Heart right ventricle (tissue), 16 donors: ENCODE measurements around the gene SP110. TPM values are rescaled to one million over a fixed set of nuclear protein-coding genes. Genes with fewer than 3 reads are reported as not detected.

ENCODE experiments used
- ATAC-seq, 8 donors: fragments of 200-7000 bp; cut with Tn5 transposase; one replicate each; pipeline ENCODE4 v1.9.1; 2020; ENCODE audit warnings: mild to moderate bottlenecking in 8 of 8, moderate library complexity in 8 of 8, moderate number of reproducible peaks in 1 of 8
- DNase-seq, 2 donors: peaks; one replicate each; pipeline ENCODE4 v3.0.0-alpha.2; 2020
- H3K27ac ChIP-seq, 10 donors: fragments of 200-600 bp; sonication (generic) in 2 of 10; one replicate each; pipeline versions ENCODE4 v1.5.0 to v1.8.0; 2020 to 2022; ENCODE audit warnings: mild to moderate bottlenecking in 3 of 10
- H3K27me3 ChIP-seq, 7 donors: fragments of 200-600 bp; one replicate each; pipeline ENCODE4 v1.8.0; 2021 to 2022; ENCODE audit warnings: mild to moderate bottlenecking in 2 of 7
- H3K36me3 ChIP-seq, 9 donors: fragments of 200-600 bp; sonication (generic) in 1 of 9; one replicate each; pipeline versions ENCODE4 v1.5.0 to v1.8.0; 2020 to 2022; ENCODE audit warnings: mild to moderate bottlenecking in 2 of 9
- H3K4me1 ChIP-seq, 9 donors: fragments of 200-600 bp; sonication (generic) in 1 of 9; one replicate each; pipeline versions ENCODE4 v1.5.0 to v1.8.0; 2020 to 2022; ENCODE audit warnings: mild to moderate bottlenecking in 4 of 9
- H3K4me3 ChIP-seq, 10 donors: fragments of 200-600 bp; sonication (generic) in 2 of 10; one replicate each; pipeline versions ENCODE4 v1.5.0 to v1.8.0; 2020 to 2022; ENCODE audit warnings: mild to moderate bottlenecking in 7 of 10, moderate library complexity in 2 of 10
- H3K9me3 ChIP-seq, 11 donors: fragments of 200-600 bp in 10 of 11; sonication (generic) in 2 of 11; one replicate each; pipeline versions ENCODE4 v1.5.0 to v1.8.0; 2013 to 2022; ENCODE audit warnings: mild to moderate bottlenecking in 2 of 11, control low read depth in 1 of 11, moderate library complexity in 1 of 11
- WGBS, 2 donors: extraction: QIAGEN DNeasy Blood & Tissue Kit; methylation state at CpG; one replicate each; pipeline ENCODE4 v1.1.7; 2013; ENCODE audit warnings: inconsistent platforms in 1 of 2; 5-methylcytosine and 5-hydroxymethylcytosine counted together
- intact Hi-C, 10 donors: fragments of 100-400 bp; cut with DNase I; formaldehyde crosslinking; loops; one replicate each; pipeline versions ENCODE4 v1.11.1 to v1.14.2; 2022
- polyA plus RNA-seq, 2 donors: library from polyadenylated mRNA; stranded (reverse); fragments of 200-250 nt; gene quantifications; one replicate each; pipeline ENCODE4 v1.2.3, GENCODE V29; 2013
- total RNA-seq, 10 donors: library from RNA; stranded (reverse); fragmentation: NEBNext Ultra II Directional in 3 of 10; extraction: Animal tissue kit (Norgen Biotek cat#: 25700) in 3 of 10; gene quantifications; one replicate each; pipeline versions ENCODE4 v1.2.1 to v1.2.4, GENCODE V29; 2021 to 2023
- TF ChIP-seq, protein P1 (sequence below), 9 donors: fragments of 200-600 bp; sonication (generic) in 2 of 9; IDR thresholded peaks; one replicate each; pipeline versions ENCODE4 v1.5.0 to v1.8.0; 2021 to 2022; ENCODE audit warnings: antibody characterized with exemption in 9 of 9, mild to moderate bottlenecking in 5 of 9, moderate library complexity in 1 of 9
- donor health status: Arrhythmogenic right ventricular cardiomyopathy.
- donor health status: ischemic (EF 13 %, LVEDD 7.1; RV severe dilation, severe dysfunction).
- donor health status: healthy with polysubstance abuse.
- donor health status: DM: no; HTN: yes; CAD: no.
- donor health status: DM: no; HTN: no; CAD: no.
- donor health status: ischemic (EF 25% LVEDD 6.9; RV normal size, moderate dysfunction).
- donor health status: ischemic (EF 25% LVEDD 5.7; RV mildly dilated, moderate dysfunction).
- donor health status: healthy.
- donor health status: DM: yes; HTN: yes; CAD: no.
- donor health status: Ischemic cardiomyopathy.
- donor health status: ischemic (EF 35%, LVEDD 5.7; RV mildly dilated, moderate dysfunction).
- donor health status: nonischemic (EF 11% LVEDD 7.7; RV severe dilation, severe dysfunction).
- donor health status: DM: yes; HTN: yes; CAD: no.
- donor health status: PGD.
- donor health status: ischemic (EF 29% LVEDD 5.4; RV normal size, mild dysfunction).
- donor health status: nonischemic (EF 23%, LVEDD 6.1; RV moderate dilation, normal function).

SP110 gene
- total and polyA plus RNA-seq, 12 donors, result 5.6 to 38.6 (median 10.4) TPM

DNA sequence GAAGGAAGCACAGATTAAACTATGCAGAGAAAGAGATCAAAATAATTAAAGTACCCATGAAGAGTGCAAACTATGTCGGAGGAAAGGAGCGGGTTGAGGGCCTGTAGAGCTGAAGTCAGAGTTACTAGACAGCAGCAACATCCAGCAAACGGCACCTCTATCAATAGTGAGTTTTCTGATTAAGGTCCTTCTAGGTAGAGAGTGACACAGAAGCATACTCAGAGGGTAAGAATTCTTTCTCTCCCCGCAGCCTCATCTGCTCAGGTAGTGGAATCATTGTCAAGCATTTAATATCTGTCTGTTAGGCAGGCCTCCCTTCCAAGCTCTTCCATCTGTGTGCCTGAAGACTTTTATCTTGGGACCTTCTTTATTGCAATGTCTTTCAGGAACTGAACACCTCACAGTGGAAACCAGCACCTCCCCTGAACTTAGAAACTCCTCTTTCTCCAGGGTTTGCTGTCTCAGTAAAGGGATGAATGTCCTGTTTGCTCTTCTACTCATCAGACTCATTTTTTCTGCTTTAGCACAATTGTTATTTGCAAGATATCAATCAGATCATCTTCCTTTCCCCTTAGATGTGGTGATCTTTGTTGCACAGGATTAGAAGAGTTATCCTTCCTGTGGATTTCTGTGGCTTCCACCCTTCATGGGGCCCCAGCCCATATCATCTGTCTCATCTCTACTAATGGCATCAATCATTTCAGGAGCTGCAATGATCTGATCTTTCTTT lies 34.5 kb upstream of the SP110 start:
- DNase-seq (no peak), ATAC-seq (no peak)
- Histone ChIP-seq H3K27ac (no peak overlapping the region), H3K4me3 (no peak overlapping the region), H3K4me1 (peaks cover 0 to 6% (median 0%) of the 10 kb centered on the region in 9 donors), H3K36me3 (no peaks in the 10 kb centered on the region), H3K27me3 (peaks cover 0 to 6% (median 0%) of the 10 kb centered on the region in 7 donors), H3K9me3 (no peaks in the 10 kb centered on the region)
- WGBS, 2 donors, result 73 to 80% methylated on average over 4 of the region's 4 CpGs
- intact Hi-C loops, result no loop called here
- TF ChIP-seq, protein P1, sequence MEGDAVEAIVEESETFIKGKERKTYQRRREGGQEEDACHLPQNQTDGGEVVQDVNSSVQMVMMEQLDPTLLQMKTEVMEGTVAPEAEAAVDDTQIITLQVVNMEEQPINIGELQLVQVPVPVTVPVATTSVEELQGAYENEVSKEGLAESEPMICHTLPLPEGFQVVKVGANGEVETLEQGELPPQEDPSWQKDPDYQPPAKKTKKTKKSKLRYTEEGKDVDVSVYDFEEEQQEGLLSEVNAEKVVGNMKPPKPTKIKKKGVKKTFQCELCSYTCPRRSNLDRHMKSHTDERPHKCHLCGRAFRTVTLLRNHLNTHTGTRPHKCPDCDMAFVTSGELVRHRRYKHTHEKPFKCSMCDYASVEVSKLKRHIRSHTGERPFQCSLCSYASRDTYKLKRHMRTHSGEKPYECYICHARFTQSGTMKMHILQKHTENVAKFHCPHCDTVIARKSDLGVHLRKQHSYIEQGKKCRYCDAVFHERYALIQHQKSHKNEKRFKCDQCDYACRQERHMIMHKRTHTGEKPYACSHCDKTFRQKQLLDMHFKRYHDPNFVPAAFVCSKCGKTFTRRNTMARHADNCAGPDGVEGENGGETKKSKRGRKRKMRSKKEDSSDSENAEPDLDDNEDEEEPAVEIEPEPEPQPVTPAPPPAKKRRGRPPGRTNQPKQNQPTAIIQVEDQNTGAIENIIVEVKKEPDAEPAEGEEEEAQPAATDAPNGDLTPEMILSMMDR (IDR thresholded peaks at IDR 0.05), result no peak

DNA sequence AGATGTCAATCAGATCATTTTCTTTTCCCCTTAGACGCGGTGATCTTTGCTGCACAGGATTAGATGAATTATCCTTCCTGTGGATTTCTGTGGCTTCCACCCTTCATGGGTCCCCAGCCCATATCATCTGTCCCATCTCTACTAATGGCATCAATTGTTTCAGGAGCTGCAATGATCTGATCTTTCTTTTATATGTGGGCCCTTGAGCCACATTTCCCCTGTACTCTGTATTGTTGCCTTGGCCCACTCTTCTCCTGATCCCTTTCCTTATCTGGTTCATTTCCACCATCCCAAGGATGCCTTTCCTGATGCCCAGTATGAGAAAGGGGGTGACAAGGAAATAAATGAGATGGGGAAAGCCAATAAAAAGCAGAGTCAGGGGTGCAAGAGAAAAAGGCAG lies 30.4 kb upstream of the SP110 start:
- H3K27ac ChIP-seq, result no peak overlapping the region
- no peak for DNase-seq
- no peaks in the 10 kb centered on the region for H3K4me1 ChIP-seq
- H3K36me3 ChIP-seq, result no peaks in the 10 kb centered on the region
- H3K9me3 ChIP-seq, result no peaks in the 10 kb centered on the region
- peaks cover 0 to 6% (median 0%) of the 10 kb centered on the region in 7 donors for H3K27me3 ChIP-seq
- intact Hi-C loops, result no loop called here
- H3K4me3 ChIP-seq, result no peak overlapping the region
- ATAC-seq, result no peak
- TF ChIP-seq, protein P1 (IDR thresholded peaks at IDR 0.05), result no peak
- WGBS, 2 donors, result 89 to 96% methylated on average over 2 of the region's 2 CpGs

DNA sequence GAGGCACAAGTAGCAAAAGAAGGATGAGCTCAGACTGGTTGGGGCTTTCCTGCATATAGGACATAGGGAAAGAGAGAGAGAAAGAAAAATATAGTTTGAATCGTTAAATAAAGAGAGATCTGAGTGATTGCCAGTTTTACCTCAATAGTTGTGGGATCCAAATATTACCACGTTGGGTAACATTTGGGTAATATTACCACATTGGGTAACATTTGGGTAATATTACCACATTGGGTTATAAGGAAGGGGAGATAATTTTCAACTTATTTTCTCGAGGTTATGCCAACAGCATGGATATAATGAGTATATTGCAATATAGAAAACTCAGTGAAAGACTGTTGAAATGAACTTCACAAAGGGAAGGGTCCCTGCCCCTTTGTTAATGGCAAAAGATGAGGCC lies 26.4 kb upstream of the SP110 start:
- TF ChIP-seq, protein P1 (IDR thresholded peaks at IDR 0.05), result no peak
- WGBS, 2 donors, result 63 to 68% methylated on average over 3 of the region's 3 CpGs
- H3K36me3 ChIP-seq, result no peaks in the 10 kb centered on the region
- intact Hi-C loops, result no loop called here
- no peak overlapping the region for H3K4me3 ChIP-seq
- H3K9me3 ChIP-seq, result peaks cover 0 to 2% (median 0%) of the 10 kb centered on the region in 11 donors
- peaks cover 0 to 6% (median 0%) of the 10 kb centered on the region in 7 donors for H3K27me3 ChIP-seq
- no peak overlapping the region for H3K27ac ChIP-seq
- H3K4me1 ChIP-seq, result no peaks in the 10 kb centered on the region
- ATAC-seq, result no peak
- no peak for DNase-seq

DNA sequence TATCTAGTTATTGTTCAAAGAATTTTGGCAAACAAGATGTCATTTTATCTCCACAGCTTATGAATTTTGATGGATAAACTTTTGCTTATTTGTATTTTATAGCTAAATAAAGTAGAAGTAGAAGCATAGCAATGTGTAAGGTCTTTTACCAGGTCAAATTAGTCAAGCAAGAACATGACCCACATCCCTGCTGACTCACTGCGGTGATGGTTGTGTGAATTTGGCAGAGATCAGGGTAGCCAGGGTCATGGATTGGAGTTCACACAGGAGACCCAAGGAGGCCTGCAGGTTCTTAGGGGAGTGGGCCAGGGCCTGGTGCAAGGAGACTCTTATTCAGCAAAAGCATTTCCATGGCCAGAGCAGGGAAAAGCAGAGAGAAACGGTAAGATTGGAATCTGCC lies 24.4 kb upstream of the SP110 start:
- Histone ChIP-seq H3K9me3 (peaks cover 0 to 2% (median 0%) of the 10 kb centered on the region in 11 donors), H3K4me3 (no peak overlapping the region), H3K4me1 (no peaks in the 10 kb centered on the region), H3K36me3 (no peaks in the 10 kb centered on the region), H3K27ac (no peak overlapping the region), H3K27me3 (peaks cover 0 to 6% (median 0%) of the 10 kb centered on the region in 7 donors)
- DNase-seq (no peak), ATAC-seq (no peak)
- TF ChIP-seq, protein P1 (IDR thresholded peaks at IDR 0.05), result no peak
- 85 to 91% methylated on average over 2 of the region's 2 CpGs for WGBS, 2 donors
- intact Hi-C loops, result no loop called here
